SU-DHL-6 (cell line): ENCODE data around the gene VWF.
"Not testable (repeated sequence)": the region's sequence is repeated elsewhere in the genome, so short reads cannot be mapped to it uniquely, and the experiment has no call there.

Source experiments
- CTCF ChIP-seq: fragments of 200-600 bp; sonication (generic); IDR thresholded peaks from one replicate; pipeline ENCODE4 v1.5.1; 2017; ENCODE audit warnings: antibody characterized with exemption, mild to moderate bottlenecking, low read length, moderate library complexity; ENCODE audit not compliant: insufficient read depth, poor library complexity, severe bottlenecking
- EZH2phosphoT487 ChIP-seq: fragments of 200-600 bp; sonication (generic), shearing (Covaris generic); conservative IDR thresholded peaks from 2 replicates; pipeline ENCODE4 v1.6.1; 2018; ENCODE audit warnings: mild to moderate bottlenecking, antibody characterized with exemption, low read length, moderate library complexity, mixed read lengths

- not testable (repeated sequence) for TF ChIP-seq CTCF, EZH2phosphoT487
These were observed 24.3 kb upstream of the VWF start for GRCh38 chr12:6148722-6149121.
